ENCODE measurements around the gene CEMIP2.

DNA sequence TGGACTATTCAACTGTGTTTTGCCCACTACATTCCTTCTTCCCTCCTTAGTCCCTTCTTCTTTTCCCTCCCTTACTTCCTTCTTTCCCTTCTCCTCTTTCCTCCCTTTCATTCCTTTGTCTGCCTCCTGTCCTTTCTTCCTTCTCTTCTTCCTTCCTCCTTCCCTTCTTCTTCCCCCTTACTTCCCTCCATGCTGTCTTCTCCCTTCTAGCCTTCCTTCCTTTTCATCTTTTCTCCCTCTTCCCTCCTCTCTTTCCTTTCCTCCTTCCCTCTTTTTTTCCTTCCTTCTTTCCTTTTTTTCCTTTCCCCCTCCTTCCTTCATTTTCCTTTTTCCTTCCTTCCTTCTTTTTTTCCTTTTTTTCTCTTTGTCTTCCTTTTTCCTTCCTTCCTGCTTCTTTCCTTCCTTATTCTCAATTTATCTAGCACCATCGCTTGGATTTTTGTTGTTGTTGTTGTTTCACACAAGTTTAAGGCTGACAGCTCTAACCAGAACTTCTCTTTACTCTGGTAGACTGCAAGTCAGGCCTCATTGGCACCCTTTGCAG is 123.4 kb downstream of the CEMIP2 start:
- TF ChIP-seq, protein P1, sequence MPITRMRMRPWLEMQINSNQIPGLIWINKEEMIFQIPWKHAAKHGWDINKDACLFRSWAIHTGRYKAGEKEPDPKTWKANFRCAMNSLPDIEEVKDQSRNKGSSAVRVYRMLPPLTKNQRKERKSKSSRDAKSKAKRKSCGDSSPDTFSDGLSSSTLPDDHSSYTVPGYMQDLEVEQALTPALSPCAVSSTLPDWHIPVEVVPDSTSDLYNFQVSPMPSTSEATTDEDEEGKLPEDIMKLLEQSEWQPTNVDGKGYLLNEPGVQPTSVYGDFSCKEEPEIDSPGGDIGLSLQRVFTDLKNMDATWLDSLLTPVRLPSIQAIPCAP (CRISPR knock-in tag; IDR thresholded peaks at IDR 0.05) = no peak
- TF ChIP-seq, protein P2, sequence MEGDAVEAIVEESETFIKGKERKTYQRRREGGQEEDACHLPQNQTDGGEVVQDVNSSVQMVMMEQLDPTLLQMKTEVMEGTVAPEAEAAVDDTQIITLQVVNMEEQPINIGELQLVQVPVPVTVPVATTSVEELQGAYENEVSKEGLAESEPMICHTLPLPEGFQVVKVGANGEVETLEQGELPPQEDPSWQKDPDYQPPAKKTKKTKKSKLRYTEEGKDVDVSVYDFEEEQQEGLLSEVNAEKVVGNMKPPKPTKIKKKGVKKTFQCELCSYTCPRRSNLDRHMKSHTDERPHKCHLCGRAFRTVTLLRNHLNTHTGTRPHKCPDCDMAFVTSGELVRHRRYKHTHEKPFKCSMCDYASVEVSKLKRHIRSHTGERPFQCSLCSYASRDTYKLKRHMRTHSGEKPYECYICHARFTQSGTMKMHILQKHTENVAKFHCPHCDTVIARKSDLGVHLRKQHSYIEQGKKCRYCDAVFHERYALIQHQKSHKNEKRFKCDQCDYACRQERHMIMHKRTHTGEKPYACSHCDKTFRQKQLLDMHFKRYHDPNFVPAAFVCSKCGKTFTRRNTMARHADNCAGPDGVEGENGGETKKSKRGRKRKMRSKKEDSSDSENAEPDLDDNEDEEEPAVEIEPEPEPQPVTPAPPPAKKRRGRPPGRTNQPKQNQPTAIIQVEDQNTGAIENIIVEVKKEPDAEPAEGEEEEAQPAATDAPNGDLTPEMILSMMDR (IDR thresholded peaks at IDR 0.05) = no peak
- no peak for TF ChIP-seq CREM (CRISPR knock-in tag; IDR thresholded peaks at IDR 0.05)
- TF ChIP-seq ZNF396 (CRISPR knock-in tag; IDR thresholded peaks at IDR 0.05; ENCODE audit: borderline replicate concordance) = no peak
